K562 (cell line): ENCODE results near the gene IRF2BP1. TPM values are rescaled to one million over a fixed set of nuclear protein-coding genes. Genes with fewer than 3 reads are reported as not detected.

ENCODE experiments used
- CEBPB ChIP-seq: fragments of 450-650 bp; IDR thresholded peaks from 2 replicates; pipeline ENCODE4 v1.6.1; 2016; ENCODE audit warnings: missing genetic modification characterization, missing compliant biosample characterization
- CEBPG ChIP-seq, 3 experiments: fragments of 200-800 bp in 1 of 3; sonication (Bioruptor generic) in 1 of 3; sonication (generic) in 1 of 3; formaldehyde crosslinking in 1 of 3; IDR thresholded peaks in 2 of 3; conservative IDR thresholded peaks in 1 of 3; 2 replicates each; pipeline versions ENCODE4 v1.6.1 to v1.8.0; 2016 to 2022; ENCODE audit warnings: missing compliant biosample characterization in 2 of 3, missing genetic modification characterization in 2 of 3, mild to moderate bottlenecking in 1 of 3, missing genetic modification reagents in 1 of 3
- DACH1 ChIP-seq: fragments of 450-650 bp; IDR thresholded peaks from 2 replicates; pipeline ENCODE4 v1.6.1; 2018; ENCODE audit not compliant: partially characterized antibody
- E2F6 ChIP-seq, 2 experiments: IDR thresholded peaks; 2 replicates each; pipeline ENCODE4 v1.6.1; 2011; ENCODE audit warnings: borderline replicate concordance in 1 of 2, control low read depth in 1 of 2, low read depth in 1 of 2, low read length in 1 of 2, mild to moderate bottlenecking in 1 of 2, mixed read lengths in 1 of 2, moderate library complexity in 1 of 2; ENCODE audit not compliant: insufficient read depth in 1 of 2, insufficient read length in 1 of 2, poor library complexity in 1 of 2, severe bottlenecking in 1 of 2; ENCODE audit errors: extremely low read depth in 1 of 2
- MLX ChIP-seq, 2 experiments: fragments of 450-650 bp in 1 of 2; sonication (generic) in 1 of 2; formaldehyde crosslinking; conservative IDR thresholded peaks; 2 replicates each; pipeline versions ENCODE4 v1.4.0 to v1.8.1; 2020 to 2022; ENCODE audit warnings: mild to moderate bottlenecking in 1 of 2, missing genetic modification reagents in 1 of 2
- POLR3G ChIP-seq: IDR thresholded peaks from 2 replicates; pipeline ENCODE4 v1.6.1; 2011; ENCODE audit not compliant: insufficient read length, insufficient replicate concordance; ENCODE audit errors: extremely low read depth
- RREB1 ChIP-seq: fragments of 250-450 bp; sonication (Bioruptor Pico); IDR thresholded peaks from 2 replicates; pipeline ENCODE4 v1.4.0; 2020
- THRA ChIP-seq: fragments of 450-650 bp; IDR thresholded peaks from 2 replicates; pipeline ENCODE4 v1.6.1; 2017; ENCODE audit warnings: mild to moderate bottlenecking, moderate library complexity
- ZBTB7A ChIP-seq: IDR thresholded peaks from 2 replicates; pipeline ENCODE4 v1.6.1; 2011; ENCODE audit warnings: low read depth, mild to moderate bottlenecking, low read length, moderate library complexity, borderline replicate concordance; ENCODE audit not compliant: control insufficient read depth
- ZFX ChIP-seq: sonication (generic); formaldehyde crosslinking; IDR thresholded peaks from 2 replicates; pipeline ENCODE4 v1.8.0; 2022; ENCODE audit warnings: mild to moderate bottlenecking, missing genetic modification reagents, moderate library complexity
- ZNF395 ChIP-seq: fragments of 200-800 bp; sonication (Bioruptor generic); IDR thresholded peaks from 2 replicates; pipeline ENCODE4 v1.6.1; 2017; ENCODE audit warnings: missing genetic modification characterization, missing compliant biosample characterization
- polyA plus RNA-seq, 8 experiments: library from polyadenylated mRNA; depleted of rRNA in 4 of 8; stranded (reverse) in 5 of 8; unstranded in 3 of 8; fragments of >200 nt; fragmentation: Nextera tagmentation in 2 of 8; fragmentation: Illumina TruSeq in 1 of 8; extraction: Ambion mirVana in 2 of 8; extraction: Trizol in 1 of 8; gene quantifications; 2 replicates each; pipeline versions ENCODE4 v1.2.1 to v1.2.3, GENCODE V29; 2011 to 2014; ENCODE audit warnings: inconsistent platforms in 1 of 8, missing spikeins in 1 of 8
- total RNA-seq, 7 experiments: library from RNA; depleted of rRNA in 6 of 7; stranded (reverse); fragments of >200 nt in 6 of 7; fragmentation: Illumina TruSeq in 2 of 7; extraction: Trizol in 2 of 7; gene quantifications; 2 replicates each; pipeline versions ENCODE4 v1.2.1 to v1.2.3, GENCODE V29; 2011 to 2021; ENCODE audit warnings: low replicate concordance in 1 of 7

The IRF2BP1 gene
- total and polyA plus RNA-seq, 9 of the 15 experiments (the other 6 are each of a cell fraction or from before 2014, with no cell fraction given), result 0.61 to 35.9 (median 3.5) TPM

- TF ChIP-seq ZNF395 (CRISPR knock-in tag) (peak; percentile 44; the same call in 1 of the 2 replicates), THRA (no peak), ZBTB7A (peak; percentile 58; the same call in 1 of the 2 replicates), POLR3G (no peak), CEBPG (CRISPR knock-in tag; IDR thresholded peaks at IDR 0.05) (peak; percentile 80), CEBPG (tag; conservative IDR thresholded peaks at IDR 0.05 in 1 of 2, IDR thresholded peaks at IDR 0.05 in 1 of 2) (peak; percentile 88 to 91), MLX (CRISPR knock-in tag; conservative IDR thresholded peaks at IDR 0.05) (no peak), E2F6 (IDR thresholded peaks at IDR 0.05; ENCODE audit: borderline replicate concordance in 1 of 2, extremely low read depth in 1 of 2, insufficient read depth in 1 of 2, insufficient read length in 1 of 2, low read depth in 1 of 2, low read length in 1 of 2, poor library complexity in 1 of 2, severe bottlenecking in 1 of 2) (peak; percentile 85 to 88), RREB1 (CRISPR knock-in tag) (no peak), DACH1 (no peak), ZFX (CRISPR knock-in tag) (peak; percentile 83), CEBPB (tag) (peak; percentile 91)
These were observed at the start of gene IRF2BP1 (continued) for GRCh38 chr19:45885556-45886426.
